HL-60/S4 treated with retinoic acid at 250 ng/mL for 4 days and 3 days (cell line): ENCODE data around the gene MAP2K7.
"Not testable (repeated sequence)": the region's sequence is repeated elsewhere in the genome, so short reads cannot be mapped to it uniquely, and the experiment has no call there.

Experiments used
- in situ Hi-C: fragments of 300-500 bp; cut with MboI; formaldehyde crosslinking; loops from 2 replicates; pipeline ENCODE4 v1.7.0; 2022; ENCODE audit warnings: low sequenced_read_pairs

The MAP2K7 gene

DNA sequence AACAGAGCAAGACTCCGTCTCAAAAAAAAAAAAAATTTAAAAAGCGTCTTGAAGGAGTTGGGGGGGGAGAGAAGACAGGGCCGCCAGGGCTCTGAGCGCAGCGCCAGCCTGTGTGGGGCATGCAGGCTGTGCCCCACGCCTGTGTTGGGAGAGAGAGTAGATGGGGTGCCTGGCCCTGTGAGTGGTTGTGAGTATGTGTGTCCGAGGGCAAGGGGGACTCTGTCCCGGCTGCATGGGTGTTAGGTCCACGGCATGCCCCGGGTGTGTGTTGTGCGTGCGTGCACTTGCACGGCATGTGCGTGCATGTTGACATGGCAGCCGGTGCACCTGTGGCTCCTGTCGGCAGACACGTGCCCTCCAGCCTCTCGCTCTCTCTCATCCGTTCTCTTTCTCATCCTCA is 3.4 kb downstream of the MAP2K7 start:
- in situ Hi-C loops, result no loop called here

GRCh38 chr19:7907544-7907943 is 3.9 kb downstream of the MAP2K7 start:
- in situ Hi-C loops, result no loop called here

GRCh38 chr19:7908078-7908699 is 4.5 kb downstream of the MAP2K7 start:
- in situ Hi-C loops, result no loop called here

GRCh38 chr19:7908742-7909461 is 5.2 kb downstream of the MAP2K7 start:
- in situ Hi-C loops, result no loop called here

GRCh38 chr19:7909471-7910067 is 5.9 kb downstream of the MAP2K7 start:
- in situ Hi-C loops, result no loop called here

DNA sequence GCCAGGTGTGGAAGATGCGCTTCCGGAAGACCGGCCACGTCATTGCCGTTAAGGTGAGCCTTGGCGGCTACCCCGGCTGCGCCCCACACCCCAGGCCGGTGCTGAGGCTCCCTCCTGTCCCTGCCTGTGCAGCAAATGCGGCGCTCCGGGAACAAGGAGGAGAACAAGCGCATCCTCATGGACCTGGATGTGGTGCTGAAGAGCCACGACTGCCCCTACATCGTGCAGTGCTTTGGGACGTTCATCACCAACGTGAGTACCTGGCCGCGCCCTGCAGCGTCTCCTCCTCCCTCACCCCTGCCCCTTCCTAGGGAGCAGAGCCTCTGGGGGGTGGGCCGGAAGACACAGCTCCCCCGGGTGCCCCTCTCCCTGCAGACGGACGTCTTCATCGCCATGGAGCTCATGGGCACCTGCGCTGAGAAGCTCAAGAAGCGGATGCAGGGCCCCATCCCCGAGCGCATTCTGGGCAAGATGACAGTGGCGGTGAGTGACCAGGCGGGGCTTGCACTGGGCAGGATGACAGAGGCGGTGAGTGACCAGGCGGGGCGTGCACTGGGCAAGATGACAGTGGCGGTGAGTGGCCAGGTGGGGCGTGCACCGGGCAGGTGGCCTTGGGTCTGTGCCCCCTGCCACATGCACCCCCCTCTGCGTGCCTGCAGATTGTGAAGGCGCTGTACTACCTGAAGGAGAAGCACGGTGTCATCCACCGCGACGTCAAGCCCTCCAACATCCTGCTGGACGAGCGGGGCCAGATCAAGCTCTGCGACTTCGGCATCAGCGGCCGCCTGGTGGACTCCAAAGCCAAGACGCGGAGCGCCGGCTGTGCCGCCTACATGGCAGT is 6.9 kb downstream of the MAP2K7 start:
- in situ Hi-C loops, result no loop called here

DNA sequence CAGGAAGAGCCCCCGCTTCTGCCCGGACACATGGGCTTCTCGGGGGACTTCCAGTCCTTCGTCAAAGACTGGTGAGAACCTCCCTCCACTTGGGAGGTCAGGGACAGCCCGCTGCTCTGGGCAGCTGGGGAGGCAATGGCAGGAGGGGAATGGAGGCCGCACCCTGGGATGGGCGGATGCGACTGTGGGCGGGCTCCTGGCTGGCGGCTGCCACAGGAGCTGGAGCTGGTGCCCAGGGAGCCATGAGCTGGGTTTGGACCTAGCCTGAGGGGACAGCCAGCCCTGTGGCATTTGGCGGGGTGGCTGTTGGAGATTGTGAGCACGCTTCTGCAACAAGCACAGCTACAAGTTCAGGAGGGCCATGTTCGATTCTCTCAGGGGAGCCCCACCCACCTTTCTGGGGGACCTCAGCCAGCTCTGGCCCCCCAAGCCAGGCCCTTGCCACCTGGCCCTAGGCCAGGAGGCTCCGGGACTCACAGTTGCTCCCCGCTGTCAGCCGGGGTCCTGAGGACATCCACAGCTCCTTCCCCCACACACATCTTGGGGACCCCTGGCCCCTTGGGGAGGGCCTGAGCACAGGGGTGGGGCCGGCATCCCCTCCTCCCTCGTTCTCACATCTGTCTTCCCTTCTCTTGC is 7.9 kb downstream of the MAP2K7 start:
- in situ Hi-C loops, result no loop called here

DNA sequence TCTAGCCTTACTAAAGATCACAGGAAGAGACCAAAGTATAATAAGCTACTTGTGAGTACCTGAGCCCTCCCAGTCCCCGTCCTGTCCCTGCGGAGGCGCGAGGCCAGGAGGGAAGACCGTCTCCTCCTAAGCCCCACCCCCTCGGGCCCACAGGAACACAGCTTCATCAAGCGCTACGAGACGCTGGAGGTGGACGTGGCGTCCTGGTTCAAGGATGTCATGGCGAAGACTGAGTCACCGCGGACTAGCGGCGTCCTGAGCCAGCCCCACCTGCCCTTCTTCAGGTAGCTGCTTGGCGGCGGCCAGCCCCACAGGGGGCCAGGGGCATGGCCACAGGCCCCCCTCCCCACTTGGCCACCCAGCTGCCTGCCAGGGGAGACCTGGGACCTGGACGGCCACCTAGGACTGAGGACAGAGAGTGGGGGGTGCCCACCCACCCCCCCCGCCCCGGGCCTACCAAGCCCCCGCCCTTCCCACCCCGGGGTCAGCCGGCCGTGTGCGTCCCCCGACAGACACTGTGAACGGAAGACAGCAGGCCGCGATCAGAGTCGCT is 8.5 kb downstream of the MAP2K7 start:
- in situ Hi-C loops, result no loop called here

DNA sequence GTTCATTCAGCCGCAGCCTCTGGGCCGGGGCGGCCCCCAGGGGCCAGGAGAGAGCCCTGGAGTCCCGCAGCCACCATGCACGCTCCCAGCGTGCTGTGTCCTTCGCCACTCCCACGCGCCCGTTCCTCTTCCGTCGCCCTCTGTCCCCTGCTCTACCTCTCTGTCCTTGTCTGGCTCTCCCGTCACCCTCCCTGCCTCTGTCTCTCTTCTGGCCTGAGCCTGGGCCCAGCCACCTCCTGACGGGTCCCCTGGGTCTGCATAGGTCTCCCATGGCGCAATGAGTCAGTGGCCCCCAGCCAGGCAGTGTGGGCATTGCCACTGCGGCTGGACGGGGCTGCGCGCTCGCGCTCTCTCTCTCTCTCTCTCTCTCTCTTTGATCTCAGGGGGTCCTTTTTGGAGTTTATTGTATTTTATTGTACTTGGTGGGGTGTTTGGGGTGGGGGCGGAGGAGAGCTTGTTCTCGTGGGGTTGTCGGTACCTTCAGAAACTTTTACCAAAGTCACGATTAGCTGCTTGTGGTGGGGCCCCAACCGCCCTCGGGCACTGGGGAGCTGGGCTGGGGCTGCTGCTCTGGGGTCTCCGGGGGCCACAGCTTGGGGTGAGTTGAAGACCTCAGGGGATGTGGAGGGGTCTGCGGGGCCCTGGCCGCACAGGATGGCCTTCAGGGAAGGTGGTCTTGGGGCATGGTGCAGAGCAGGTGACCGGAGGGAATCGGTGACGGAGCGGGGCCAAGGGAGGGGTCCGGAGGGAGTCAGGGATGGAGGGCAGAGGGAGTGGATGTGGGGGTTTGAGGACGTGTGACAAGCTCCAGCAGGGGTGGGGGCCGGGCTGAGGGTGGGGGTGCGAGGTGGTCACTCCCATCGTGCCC is 9.3 kb downstream of the MAP2K7 start:
- in situ Hi-C loops, result no loop called here

DNA sequence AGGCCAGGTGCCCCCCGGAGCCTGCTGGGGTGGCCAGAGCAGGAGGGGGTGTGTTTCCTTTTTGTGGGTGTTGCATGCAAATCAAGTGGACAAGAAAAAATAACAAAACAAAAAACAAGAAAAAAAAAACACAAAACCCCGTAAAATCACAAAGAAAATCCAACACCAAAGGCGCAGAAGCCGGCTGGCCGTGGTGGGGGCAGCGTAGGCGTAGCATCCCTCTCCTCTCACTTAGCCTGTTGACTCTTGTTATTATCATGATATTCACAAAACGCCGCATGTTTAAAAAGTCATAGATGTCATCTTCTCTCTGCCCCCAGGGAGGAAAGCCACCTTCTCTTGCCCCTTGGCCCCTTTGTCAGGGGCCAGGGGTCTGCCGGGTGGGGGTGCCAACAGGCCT is 10.0 kb downstream of the MAP2K7 start:
- in situ Hi-C loops, result no loop called here

- in situ Hi-C loops, result no loop called here
Observed at GRCh38 chr19:7914099-7914498, 10.4 kb downstream of the MAP2K7 start.

- in situ Hi-C loops, result no loop called here
Observed at GRCh38 chr19:7914598-7915045, 10.9 kb downstream of the MAP2K7 start, which contains the start of gene TGFBR3L. Gene TGFBR3L (plus strand): TSS chr19:7914830.

DNA sequence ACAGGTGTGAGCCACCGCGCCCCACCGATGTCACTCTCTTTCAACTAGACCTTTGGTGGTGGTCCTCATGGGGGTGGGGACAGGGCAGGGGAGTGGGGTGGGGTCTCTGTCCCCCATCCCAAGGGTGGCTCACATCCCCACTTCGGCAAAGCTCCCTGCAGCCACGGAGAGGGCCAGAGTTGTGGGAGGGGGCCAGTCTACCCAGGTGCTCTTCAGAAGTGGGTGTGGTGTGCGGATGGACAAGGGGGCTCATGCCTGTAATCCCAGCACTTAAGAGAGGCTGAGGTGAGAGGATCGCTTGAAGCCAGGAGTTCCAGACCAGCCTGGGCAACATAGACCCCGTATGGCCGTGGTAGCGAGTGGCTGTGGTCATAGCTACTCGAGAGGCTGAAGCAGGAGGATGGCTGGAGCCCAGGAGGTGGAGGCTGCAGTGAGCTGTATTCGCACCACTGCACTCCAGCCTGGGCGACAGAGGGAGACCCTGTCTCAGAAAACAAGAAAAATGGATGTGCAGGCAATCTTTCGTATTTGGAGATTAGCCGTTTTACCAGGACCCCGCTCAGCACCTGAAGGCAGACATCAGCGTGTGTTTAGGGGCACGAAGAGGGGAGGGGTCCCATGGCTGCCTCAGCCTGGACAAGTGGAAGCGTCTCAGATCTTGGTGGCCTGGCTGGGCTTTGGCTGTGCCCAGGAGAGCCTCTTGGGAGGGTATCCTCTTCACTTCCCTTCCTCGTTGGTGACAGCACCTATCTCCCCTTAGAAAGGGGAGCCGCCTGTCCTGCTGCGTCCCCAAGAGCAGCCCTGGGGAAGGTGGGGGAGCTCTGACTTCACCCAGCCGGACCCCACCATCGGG is 11.8 kb downstream of the MAP2K7 start:
- in situ Hi-C loops, result no loop called here

DNA sequence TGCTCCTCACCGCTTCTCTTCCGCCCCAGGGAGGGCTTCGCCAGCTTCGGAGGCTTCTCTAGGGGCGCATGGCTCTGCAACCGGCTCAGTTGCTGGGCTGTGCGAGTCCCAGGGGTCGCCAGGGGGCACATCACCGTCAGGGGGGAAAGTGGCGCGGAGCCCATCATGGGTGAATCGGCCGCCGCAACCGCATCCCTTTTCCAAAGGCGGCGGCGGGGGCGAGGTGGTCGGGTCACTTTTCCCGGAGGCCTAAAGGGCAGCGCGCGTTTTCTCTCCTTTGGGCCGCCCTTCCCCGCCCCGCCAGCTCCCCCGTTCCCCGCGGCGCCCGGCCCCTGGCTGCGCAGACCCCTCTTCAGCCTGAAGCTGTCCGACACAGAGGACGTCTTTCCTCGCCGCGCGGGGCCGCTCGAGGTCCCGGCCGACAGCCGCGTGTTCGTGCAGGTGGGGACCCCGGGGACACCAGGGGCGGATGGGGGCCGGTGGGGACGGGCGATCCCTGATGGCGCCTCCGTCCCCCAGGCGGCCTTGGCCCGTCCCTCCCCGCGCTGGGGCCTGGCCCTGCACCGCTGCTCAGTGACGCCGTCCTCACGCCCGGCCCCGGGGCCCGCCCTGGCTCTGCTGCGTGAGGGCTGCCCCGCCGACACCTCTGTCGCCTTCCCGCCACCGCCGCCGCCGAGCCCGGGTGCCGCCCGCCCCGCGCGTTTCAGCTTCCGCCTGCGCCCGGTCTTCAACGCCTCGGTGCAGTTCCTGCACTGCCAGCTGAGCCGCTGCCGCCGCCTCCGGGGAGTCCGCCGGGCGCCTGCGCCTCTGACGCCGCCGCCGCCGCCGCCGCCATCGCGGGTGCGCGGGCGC is 12.7 kb downstream of the MAP2K7 start:
- in situ Hi-C loops, result no loop called here

DNA sequence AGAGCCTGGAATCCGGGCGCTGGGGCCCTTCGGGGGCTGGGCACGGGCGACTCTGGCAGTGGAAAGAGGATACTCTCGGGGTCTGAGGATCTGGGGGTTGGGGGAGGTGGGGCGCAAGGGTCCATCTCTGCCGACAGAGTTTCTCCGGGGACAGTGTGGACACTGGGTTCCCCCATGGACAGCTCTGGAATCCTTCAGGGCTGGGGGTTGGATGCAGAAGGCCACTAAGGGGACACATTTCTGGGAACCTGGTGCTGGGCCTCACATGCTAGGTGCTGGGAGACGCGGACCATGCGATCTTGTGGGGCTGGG is 13.2 kb downstream of the MAP2K7 start:
- in situ Hi-C loops, result no loop called here

DNA sequence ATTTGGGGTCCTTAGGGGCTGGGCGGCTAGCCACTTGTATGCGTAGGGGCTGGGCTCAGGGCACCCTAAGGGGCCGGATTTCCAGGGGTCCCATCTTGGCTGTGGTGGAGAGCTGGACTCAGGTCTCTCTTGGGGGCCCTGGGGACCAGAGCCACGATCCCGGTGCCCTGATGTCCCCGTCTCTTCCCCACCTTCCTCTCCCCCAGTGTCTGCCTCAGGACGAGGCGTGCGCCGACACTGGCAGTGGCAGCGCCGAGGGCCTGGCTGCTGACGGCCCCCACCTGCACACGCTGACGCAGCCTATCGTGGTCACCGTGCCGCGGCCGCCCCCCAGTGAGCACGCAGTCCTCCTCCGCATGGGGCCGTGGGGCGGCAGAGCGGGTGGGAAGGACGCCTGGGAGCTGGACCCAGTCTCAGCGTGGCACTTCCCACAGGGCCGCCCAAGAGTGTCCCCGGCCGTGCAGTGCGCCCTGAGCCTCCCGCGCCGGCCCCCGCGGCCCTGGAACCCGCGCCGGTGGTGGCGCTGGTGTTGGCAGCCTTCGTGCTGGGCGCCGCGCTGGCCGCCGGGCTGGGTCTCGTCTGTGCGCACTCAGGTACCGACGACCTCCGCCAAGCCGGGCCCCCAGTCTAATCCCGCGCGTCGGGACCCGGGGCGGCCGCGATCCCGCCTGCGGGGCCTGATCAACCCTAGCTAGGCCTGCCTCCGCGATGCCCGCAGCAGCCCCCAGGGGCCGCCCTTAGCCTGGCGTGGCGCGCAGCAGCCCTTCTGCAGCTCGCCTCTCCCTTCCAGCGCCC is 13.8 kb downstream of the MAP2K7 start:
- in situ Hi-C loops, result no loop called here

DNA sequence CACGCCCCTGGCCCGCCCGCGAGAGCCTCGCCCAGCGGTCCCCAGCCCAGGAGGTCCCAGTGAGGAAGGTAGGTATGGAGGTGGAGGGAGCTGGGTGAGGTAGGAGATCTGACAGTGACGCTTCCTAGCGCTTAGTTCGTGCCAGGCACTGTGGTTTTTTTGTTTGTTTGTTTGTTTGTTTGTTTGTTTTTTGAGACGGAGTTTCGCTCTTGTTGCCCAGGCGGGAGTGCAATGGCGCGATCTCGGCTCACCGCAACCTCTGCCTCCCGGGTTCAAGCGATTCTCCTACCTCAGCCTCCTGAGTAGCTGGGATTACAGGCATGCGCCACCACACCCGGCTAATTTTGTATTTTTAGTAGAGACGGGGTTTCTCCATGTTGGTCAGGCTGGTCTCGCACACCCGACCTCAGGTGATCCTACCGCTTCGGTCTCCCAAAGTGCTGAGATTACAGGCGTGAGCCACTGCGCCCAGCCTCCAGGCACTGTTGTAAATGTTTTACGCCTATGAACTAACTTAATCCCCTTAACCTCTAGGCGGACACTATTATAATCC is 14.5 kb downstream of the MAP2K7 start:
- in situ Hi-C loops, result not testable (repeated sequence)
